ENCODE results near the gene IL10RB.

DNA sequence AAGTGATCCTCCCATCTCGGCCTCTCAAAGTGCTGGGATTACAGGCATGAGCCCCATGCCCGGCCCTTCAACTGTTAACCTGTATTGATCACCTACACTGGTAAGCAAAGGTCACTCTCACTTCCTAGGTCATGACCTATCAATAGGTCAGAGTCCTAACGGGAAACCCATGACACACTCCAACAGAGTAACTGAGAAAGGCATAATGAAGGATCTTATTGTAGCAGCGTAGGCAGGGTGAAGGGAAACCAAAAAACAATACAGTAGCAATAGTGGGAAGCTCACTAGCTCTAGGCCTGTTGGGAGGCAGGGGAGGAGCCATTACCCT is 39.1 kb downstream of the IL10RB start:
- TF ChIP-seq SNAI2 (CRISPR knock-in tag; IDR thresholded peaks at IDR 0.05) (no peak), ARNTL (CRISPR knock-in tag; IDR thresholded peaks at IDR 0.05; ENCODE audit: borderline replicate concordance, low read depth) (no peak), POU6F1 (CRISPR knock-in tag; IDR thresholded peaks at IDR 0.05; ENCODE audit: borderline replicate concordance, low read depth) (no peak), ZNF565 (CRISPR knock-in tag; conservative IDR thresholded peaks at IDR 0.05; ENCODE audit: low read depth) (no peak), PATZ1 (CRISPR knock-in tag; IDR thresholded peaks at IDR 0.05; ENCODE audit: borderline replicate concordance) (no peak), PPARA (CRISPR knock-in tag; IDR thresholded peaks at IDR 0.05; ENCODE audit: borderline replicate concordance) (no peak), OSR1 (CRISPR knock-in tag; IDR thresholded peaks at IDR 0.05) (no peak), RARB (CRISPR knock-in tag; IDR thresholded peaks at IDR 0.05) (no peak), GLIS3 (CRISPR knock-in tag; IDR thresholded peaks at IDR 0.05) (no peak), TOX (CRISPR knock-in tag; IDR thresholded peaks at IDR 0.05; ENCODE audit: borderline replicate concordance) (no peak), BACH2 (CRISPR knock-in tag; IDR thresholded peaks at IDR 0.05; ENCODE audit: borderline replicate concordance) (no peak), CSRNP3 (CRISPR knock-in tag; IDR thresholded peaks at IDR 0.05) (no peak), ZFP3 (CRISPR knock-in tag; IDR thresholded peaks at IDR 0.05) (no peak)

Measured in SK-N-SH treated with all-trans-retinoic acid at 6 μM for 48 hours (cell line).